Endodermal cell (in vitro differentiated cells): Measurements from ENCODE around the gene EPHB3. TPM values are rescaled to one million over a fixed set of nuclear protein-coding genes. Genes with fewer than 3 reads are reported as not detected.

Source experiments
- DNase-seq: peaks from one replicate; pipeline ENCODE4 v3.0.0-alpha.2; 2017
- H3K27ac ChIP-seq: 2 replicates; pipeline ENCODE4 v1.5.1; 2013; ENCODE audit warnings: mild to moderate bottlenecking, low read depth, low read length, moderate library complexity
- H3K27me3 ChIP-seq: 2 replicates; pipeline ENCODE4 v1.6.1; 2013; ENCODE audit warnings: mild to moderate bottlenecking, low read length, moderate library complexity; ENCODE audit not compliant: insufficient read depth, control insufficient read depth, poor library complexity, severe bottlenecking
- H3K36me3 ChIP-seq: 2 replicates; pipeline ENCODE4 v1.7.0; 2013; ENCODE audit warnings: mild to moderate bottlenecking, low read length, moderate library complexity; ENCODE audit not compliant: control insufficient read depth, insufficient read depth
- H3K4me1 ChIP-seq: one replicate; pipeline ENCODE4 v1.7.0; 2013; ENCODE audit warnings: low read length; ENCODE audit not compliant: control insufficient read depth, insufficient read depth
- H3K4me3 ChIP-seq: 2 replicates; pipeline ENCODE4 v1.5.1; 2013; ENCODE audit warnings: mild to moderate bottlenecking, low read length, moderate library complexity
- H3K9ac ChIP-seq: 2 replicates; pipeline ENCODE4 v1.6.1; 2013; ENCODE audit warnings: mild to moderate bottlenecking, low read length, moderate library complexity; ENCODE audit not compliant: poor library complexity, severe bottlenecking; ENCODE audit errors: extremely low read depth
- H3K9me3 ChIP-seq: 2 replicates; pipeline ENCODE4 v1.6.1; 2013; ENCODE audit warnings: mild to moderate bottlenecking, low read length, moderate library complexity; ENCODE audit not compliant: control insufficient read depth
- H3K27ac Mint-ChIP-seq: 2 replicates; pipeline ENCODE4 v1.8.0; 2020; ENCODE audit warnings: mixed read lengths
- H3K27me3 Mint-ChIP-seq: 2 replicates; pipeline ENCODE4 v1.8.0; 2021; ENCODE audit warnings: mild to moderate bottlenecking, mixed read lengths; ENCODE audit not compliant: insufficient read depth
- H3K36me3 Mint-ChIP-seq: 2 replicates; pipeline ENCODE4 v1.8.0; 2020; ENCODE audit warnings: low read depth, mixed read lengths
- H3K4me1 Mint-ChIP-seq: 2 replicates; pipeline ENCODE4 v1.8.0; 2020; ENCODE audit warnings: mixed read lengths
- H3K4me3 Mint-ChIP-seq: 2 replicates; pipeline ENCODE4 v1.8.0; 2020; ENCODE audit warnings: mild to moderate bottlenecking, moderate library complexity, mixed read lengths
- H3K9me3 Mint-ChIP-seq: 2 replicates; pipeline ENCODE4 v1.8.0; 2020; ENCODE audit warnings: mild to moderate bottlenecking, mixed read lengths
- WGBS, 2 experiments: methylation state at CpG; one replicate each; pipeline versions ENCODE4 v1.1.5 to v1.1.7; 2013; ENCODE audit warnings: missing lambda C conversion rate in 2 of 2, mixed read lengths in 1 of 2; ENCODE audit not compliant: insufficient coverage in 1 of 2, insufficient read length in 1 of 2; 5-methylcytosine and 5-hydroxymethylcytosine counted together
- total RNA-seq, 2 donors: library from RNA; stranded (reverse); fragmentation: NEBNext Ultra II Directional in 1 of 2; extraction: Animal tissue kit (Norgen Biotek cat#: 25700) in 1 of 2; gene quantifications; 2 replicates in 1 of 2; 3 replicates in 1 of 2; pipeline ENCODE4 v1.2.1, GENCODE V29; 2021
- TF ChIP-seq, protein P1 (sequence below): fragments of 200-600 bp; sonication (generic); conservative IDR thresholded peaks from 2 replicates; pipeline ENCODE4 v1.5.0; 2021; ENCODE audit warnings: antibody characterized with exemption, mild to moderate bottlenecking

Gene EPHB3
- total RNA-seq, 2 donors from 2014 or later, result 32.7 to 36.9 TPM

DNA sequence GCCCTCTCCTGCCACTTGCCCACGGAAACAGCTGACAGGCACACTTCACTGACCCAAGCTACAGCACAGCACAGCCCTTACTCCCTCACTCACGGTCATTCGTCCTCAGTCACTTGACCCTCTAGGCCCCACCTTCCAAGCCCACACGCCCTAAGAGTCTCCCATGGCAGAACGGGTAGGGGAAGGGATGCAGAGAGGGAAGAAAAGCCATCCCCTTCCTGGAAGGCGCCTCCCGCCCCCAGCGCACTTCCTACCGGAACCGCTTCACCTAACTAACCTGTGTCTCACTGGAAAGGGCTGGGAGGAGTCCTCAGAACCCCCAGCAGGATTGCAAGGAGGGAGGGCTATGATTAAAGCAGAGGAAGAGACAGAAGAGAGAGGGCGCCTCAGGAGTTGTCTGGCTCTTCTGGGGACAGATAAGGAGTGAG is 22.9 kb downstream of the EPHB3 start:
- H3K9me3 Mint-ChIP-seq, result no peaks in the 10 kb centered on the region
- no peak overlapping the region for H3K27ac ChIP-seq
- 7% methylated on average over 11 of the region's 11 CpGs; no CpG with 5 or more reads in 1 of the 2 experiments for WGBS, 2 experiments
- peak overlapping the region; percentile 53 for H3K4me3 Mint-ChIP-seq
- H3K27me3 Mint-ChIP-seq, result peaks cover 8% of the 10 kb centered on the region
- peak overlapping the region; percentile 76 for H3K4me3 ChIP-seq
- peaks cover 19% of the 10 kb centered on the region for H3K36me3 Mint-ChIP-seq
- peaks cover 19% of the 10 kb centered on the region for H3K36me3 ChIP-seq
- TF ChIP-seq, protein P1, sequence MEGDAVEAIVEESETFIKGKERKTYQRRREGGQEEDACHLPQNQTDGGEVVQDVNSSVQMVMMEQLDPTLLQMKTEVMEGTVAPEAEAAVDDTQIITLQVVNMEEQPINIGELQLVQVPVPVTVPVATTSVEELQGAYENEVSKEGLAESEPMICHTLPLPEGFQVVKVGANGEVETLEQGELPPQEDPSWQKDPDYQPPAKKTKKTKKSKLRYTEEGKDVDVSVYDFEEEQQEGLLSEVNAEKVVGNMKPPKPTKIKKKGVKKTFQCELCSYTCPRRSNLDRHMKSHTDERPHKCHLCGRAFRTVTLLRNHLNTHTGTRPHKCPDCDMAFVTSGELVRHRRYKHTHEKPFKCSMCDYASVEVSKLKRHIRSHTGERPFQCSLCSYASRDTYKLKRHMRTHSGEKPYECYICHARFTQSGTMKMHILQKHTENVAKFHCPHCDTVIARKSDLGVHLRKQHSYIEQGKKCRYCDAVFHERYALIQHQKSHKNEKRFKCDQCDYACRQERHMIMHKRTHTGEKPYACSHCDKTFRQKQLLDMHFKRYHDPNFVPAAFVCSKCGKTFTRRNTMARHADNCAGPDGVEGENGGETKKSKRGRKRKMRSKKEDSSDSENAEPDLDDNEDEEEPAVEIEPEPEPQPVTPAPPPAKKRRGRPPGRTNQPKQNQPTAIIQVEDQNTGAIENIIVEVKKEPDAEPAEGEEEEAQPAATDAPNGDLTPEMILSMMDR, result peak; percentile 51
- H3K27ac Mint-ChIP-seq, result peak overlapping the region; percentile 75
- H3K4me1 ChIP-seq, result peaks cover 29% of the 10 kb centered on the region
- no peaks in the 10 kb centered on the region for H3K9me3 ChIP-seq
- H3K9ac ChIP-seq, result no peak overlapping the region
- peak; percentile 88 for DNase-seq
- H3K4me1 Mint-ChIP-seq, result peaks cover 28% of the 10 kb centered on the region
- H3K27me3 ChIP-seq, result no peaks in the 10 kb centered on the region

DNA sequence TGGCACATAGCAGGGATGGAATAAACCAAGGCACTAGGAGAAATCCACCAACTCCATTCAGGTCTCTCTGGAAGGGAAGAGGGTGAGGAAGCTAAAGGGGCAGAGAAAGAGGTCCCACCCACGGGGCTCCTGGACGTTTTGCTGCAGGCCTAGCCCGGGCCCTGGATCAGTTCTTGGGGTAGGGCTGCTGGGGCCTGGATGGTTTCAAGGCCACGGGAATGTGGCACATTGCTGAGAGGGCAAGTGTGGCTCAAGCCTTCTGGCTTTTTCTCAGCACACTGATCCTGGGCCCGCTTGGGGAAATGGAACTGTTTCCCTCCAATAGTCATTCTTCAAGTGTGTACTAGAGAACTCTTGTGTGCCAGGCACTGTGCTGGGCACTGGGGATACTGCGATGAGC is 24.0 kb downstream of the EPHB3 start:
- Mint-ChIP-seq H3K4me1 (peaks cover 28% of the 10 kb centered on the region), H3K27me3 (peaks cover 10% of the 10 kb centered on the region), H3K36me3 (peaks cover 11% of the 10 kb centered on the region), H3K4me3 (no peak overlapping the region), H3K9me3 (no peaks in the 10 kb centered on the region), H3K27ac (no peak overlapping the region)
- H3K9ac ChIP-seq, result no peak overlapping the region
- peak overlapping the region; percentile 64 for H3K4me3 ChIP-seq
- DNase-seq, result no peak
- peaks cover 29% of the 10 kb centered on the region for H3K4me1 ChIP-seq
- TF ChIP-seq, protein P1, result no peak
- H3K27ac ChIP-seq, result no peak overlapping the region
- H3K27me3 ChIP-seq, result no peaks in the 10 kb centered on the region
- H3K36me3 ChIP-seq, result peaks cover 10% of the 10 kb centered on the region
- no peaks in the 10 kb centered on the region for H3K9me3 ChIP-seq
- 89 to 100% methylated on average over 2 to 6 of the region's 6 CpGs for WGBS, 2 experiments

DNA sequence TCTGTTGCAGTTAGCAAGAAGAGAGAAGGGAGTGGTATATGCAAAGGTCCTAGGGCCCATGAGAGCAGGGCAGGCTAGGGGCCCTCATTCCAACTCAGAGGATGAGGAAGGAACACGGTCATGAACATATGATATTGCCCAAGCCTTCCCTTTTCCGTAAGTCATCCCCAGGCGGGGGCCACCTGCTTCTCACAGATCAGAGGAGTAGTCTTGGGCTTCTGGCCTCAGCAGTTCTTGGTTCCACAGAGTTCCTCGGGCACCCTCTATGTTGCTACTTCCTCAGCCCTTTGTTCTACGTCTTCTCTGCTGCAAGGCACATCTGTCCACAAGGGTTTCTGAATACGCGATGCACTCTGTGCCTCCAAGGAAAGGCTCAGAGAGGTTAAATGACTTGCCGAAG is 25.3 kb downstream of the EPHB3 start:
- Histone ChIP-seq H3K9ac (no peak overlapping the region), H3K4me1 (peaks cover 26% of the 10 kb centered on the region), H3K36me3 (peaks cover 6% of the 10 kb centered on the region), H3K27me3 (no peaks in the 10 kb centered on the region), H3K4me3 (no peak overlapping the region), H3K9me3 (no peaks in the 10 kb centered on the region), H3K27ac (no peak overlapping the region)
- Mint-ChIP-seq H3K4me1 (peaks cover 28% of the 10 kb centered on the region), H3K36me3 (no peaks in the 10 kb centered on the region), H3K27me3 (peaks cover 12% of the 10 kb centered on the region), H3K9me3 (no peaks in the 10 kb centered on the region), H3K4me3 (no peak overlapping the region), H3K27ac (no peak overlapping the region)
- DNase-seq, result no peak
- TF ChIP-seq, protein P1, result no peak
- WGBS, 2 experiments, result 90 to 95% methylated on average over 8 of the region's 8 CpGs
